ENCODE data around the gene RPS6KA2.
A peak's percentile ranks its signal among the peaks of the same experiment; 100 is the strongest.
"Not testable (repeated sequence)": the region's sequence is repeated elsewhere in the genome, so short reads cannot be mapped to it uniquely, and the experiment has no call there.

Gene RPS6KA2

DNA sequence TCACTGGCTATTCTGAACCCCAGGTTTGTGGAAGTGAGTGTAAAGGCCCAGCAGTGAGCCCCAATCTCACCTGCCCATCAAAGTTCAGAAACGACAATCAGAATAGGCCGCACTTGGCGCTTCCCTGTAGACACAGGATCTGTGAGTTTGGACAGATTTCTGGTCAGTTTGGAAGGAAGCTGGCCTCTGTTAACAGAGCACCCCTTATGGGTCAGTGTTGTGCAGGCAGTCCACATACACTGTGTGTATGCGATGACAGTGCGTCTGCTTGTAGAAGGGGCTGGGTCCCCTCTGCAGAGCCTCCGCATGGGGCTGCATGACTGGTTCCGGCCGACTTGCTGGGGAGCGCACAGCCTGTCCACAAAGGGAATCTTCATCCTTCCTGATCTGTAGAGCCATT lies 240.9 kb downstream of the RPS6KA2 start:
- DNase-seq (ENCODE audit: low spot score), result no peak
- no peak overlapping the region for H3K27ac ChIP-seq
- CTCF ChIA-PET, result no interaction called here
- POLR2A ChIA-PET (ENCODE audit: low non-redundant PET), result no interaction called here
- TF ChIP-seq CTCF (conservative IDR thresholded peaks at IDR 0.05; ENCODE audit: low read depth), result no peak

- POLR2A ChIA-PET (ENCODE audit: low non-redundant PET); DNase-seq (ENCODE audit: low spot score): not testable (repeated sequence)
- peak; percentile 26; the same call in 1 of the 2 replicates for TF ChIP-seq CTCF (conservative IDR thresholded peaks at IDR 0.05; ENCODE audit: low read depth)
- H3K27ac ChIP-seq, result peak overlapping the region; percentile 93
- CTCF ChIA-PET, result interaction anchor here (0.7 to 1.0 kb wide), 3 partner anchors 15 to 1086 kb away, joined by 3 to 5 read pairs (median 3); no protein-coding TSS in a partner anchor
These were observed 243.2 kb downstream of the RPS6KA2 start for GRCh38 chr6:166383802-166384363.

DNA sequence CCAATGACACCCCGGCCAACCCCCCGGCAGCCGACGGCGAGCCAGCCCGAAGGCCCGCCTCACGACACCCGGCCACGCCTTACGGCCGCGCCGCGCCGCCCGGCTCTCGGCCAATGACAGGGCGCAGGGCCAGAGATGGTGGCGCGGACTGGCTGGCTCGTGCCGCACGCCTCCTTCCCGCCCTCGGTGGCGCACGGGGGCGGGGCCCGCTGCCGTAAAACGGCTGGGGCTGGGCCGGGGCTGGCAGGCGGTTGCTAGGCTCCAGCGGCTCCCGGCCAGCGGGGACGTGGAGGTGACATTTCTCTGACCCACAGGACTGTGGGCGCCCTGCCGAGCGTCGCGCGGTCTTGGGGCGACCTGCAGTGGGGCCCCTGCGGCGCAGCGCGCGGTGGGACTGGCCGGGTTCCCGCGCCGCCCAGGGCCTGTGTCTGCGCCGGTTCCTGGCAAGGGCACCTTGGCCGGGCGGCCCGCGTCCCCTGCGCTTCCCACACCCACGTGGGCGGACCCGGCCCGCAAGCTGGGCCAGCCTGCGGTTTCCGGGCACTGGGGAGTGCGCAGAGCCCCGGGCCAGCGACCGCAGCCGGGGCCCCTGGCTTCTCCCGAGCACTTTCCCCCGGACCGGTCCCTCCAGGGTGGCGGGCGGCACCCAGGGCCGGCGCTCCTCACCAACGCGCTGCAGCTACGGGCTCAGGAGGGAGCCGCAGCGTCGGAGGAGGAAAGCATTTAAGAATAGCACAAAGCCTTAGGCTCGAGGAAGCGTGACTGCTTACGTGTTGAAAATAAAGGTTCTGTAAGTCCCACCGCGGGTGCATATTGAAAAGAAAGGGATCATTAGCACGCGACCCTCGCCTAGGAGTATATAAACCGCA lies 243.9 kb downstream of the RPS6KA2 start, which contains the start of gene MPC1:
TSS of gene MPC1 (minus strand) at position 8 of the 869 bp plus-strand sequence. CDS start 64 bp downstream, outside the sequence.
- ChIA-PET POLR2A (ENCODE audit: low non-redundant PET) (no interaction called here), CTCF (interaction anchor here (1.0 kb wide), 2 partner anchors 15 to 69 kb away, joined by 3 to 5 read pairs; no protein-coding TSS in a partner anchor)
- peak within 1 kb of the TSS; percentile 93 for H3K27ac ChIP-seq
- no peak for TF ChIP-seq CTCF (conservative IDR thresholded peaks at IDR 0.05; ENCODE audit: low read depth)
- peak; percentile 95 for DNase-seq (ENCODE audit: low spot score)

- ChIA-PET POLR2A (ENCODE audit: low non-redundant PET) (no interaction called here), CTCF (no interaction called here)
- DNase-seq (ENCODE audit: low spot score), result no peak
- TF ChIP-seq CTCF (conservative IDR thresholded peaks at IDR 0.05; ENCODE audit: low read depth), result no peak
- H3K27ac ChIP-seq, result peak overlapping the region; percentile 93
These were observed 244.5 kb downstream of the RPS6KA2 start for GRCh38 chr6:166382500-166382932.

DNA sequence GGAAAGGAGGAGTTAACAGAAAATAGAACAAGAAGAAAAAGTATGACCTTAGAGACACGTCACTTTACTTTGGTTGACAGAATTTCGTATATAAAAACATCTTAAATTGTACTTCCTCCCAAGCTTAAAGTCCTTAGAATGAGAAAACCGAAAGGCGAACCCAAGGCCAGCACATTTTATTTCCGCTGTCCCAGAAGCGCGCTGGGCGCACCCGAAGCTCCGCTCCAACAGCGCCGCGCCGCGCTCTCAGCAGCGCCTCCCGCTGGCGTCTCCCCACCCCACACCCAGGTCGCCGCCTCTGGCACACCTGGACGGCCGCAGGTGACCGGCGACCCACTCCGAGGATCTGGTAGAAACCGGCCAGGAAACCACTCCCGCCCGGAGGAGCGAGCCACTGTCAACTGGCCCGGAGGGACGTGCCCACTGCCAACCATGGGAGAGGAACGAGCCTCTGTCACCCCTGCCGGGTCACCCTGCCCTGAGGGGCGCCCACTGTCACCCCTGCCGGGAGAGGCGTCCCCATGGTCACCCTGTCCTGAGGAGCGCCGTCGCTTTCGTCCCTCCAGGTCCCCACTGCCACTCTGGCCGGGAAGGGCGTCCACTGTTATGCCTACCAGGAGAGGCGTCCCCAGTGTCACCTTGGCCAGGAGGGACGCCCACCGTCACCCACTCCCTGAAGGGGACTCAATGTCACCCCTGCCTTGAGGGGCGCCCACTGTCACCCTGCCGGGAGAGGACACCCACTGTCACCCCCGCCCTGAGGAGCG lies 245.1 kb downstream of the RPS6KA2 start:
- H3K27ac ChIP-seq, result peak overlapping the region; percentile 93
- DNase-seq (ENCODE audit: low spot score), result peak; percentile 80
- TF ChIP-seq CTCF (conservative IDR thresholded peaks at IDR 0.05; ENCODE audit: low read depth), result peak; percentile 94
- POLR2A ChIA-PET (ENCODE audit: low non-redundant PET), result no interaction called here
- CTCF ChIA-PET, result interaction anchor here (0.7 to 1.7 kb wide), 9 partner anchors 22 to 1048 kb away, joined by 3 to 14 read pairs (median 4); no protein-coding TSS in a partner anchor

DNA sequence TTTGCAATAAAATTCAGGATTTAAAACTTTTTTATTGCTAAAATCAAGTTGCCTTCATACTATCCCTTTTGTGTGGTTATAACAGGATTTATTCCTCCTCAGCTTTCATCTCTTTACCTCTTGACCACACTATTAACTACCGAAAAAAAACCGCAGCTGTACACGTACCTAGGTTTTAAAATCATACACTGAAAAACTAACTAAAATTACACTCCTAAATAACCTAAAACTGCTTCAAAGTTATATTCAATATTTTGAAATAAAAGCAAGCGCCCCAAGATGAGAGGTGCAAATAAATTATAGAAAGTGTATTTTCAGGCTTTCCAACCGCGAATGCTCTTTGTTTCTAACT lies 245.7 kb downstream of the RPS6KA2 start:
- CTCF ChIA-PET, result interaction anchor here (0.7 to 1.7 kb wide), 10 partner anchors 21 to 1049 kb away, joined by 3 to 14 read pairs (median 4); no protein-coding TSS in a partner anchor
- H3K27ac ChIP-seq, result peak overlapping the region; percentile 93; the same call in 1 of the 2 replicates
- TF ChIP-seq CTCF (conservative IDR thresholded peaks at IDR 0.05; ENCODE audit: low read depth), result no peak
- POLR2A ChIA-PET (ENCODE audit: low non-redundant PET), result interaction anchor here (0.7 kb wide), 1 partner anchor 54 kb away, joined by 5 read pairs; no protein-coding TSS in a partner anchor
- DNase-seq (ENCODE audit: low spot score), result no peak

Data from RWPE1 (cell line).